AG04450 (cell line): Measurements from ENCODE around the gene ESPNL. TPM values are rescaled to one million over a fixed set of nuclear protein-coding genes. Genes with fewer than 3 reads are reported as not detected.

Source experiments
- CTCF ChIA-PET: fragments of 300-600, 350-600 bp; formaldehyde crosslinking; extraction: SDS; loops from one replicate; lab custom pipeline; 2022; ENCODE audit warnings: antibody characterized with exemption, inconsistent platforms; lab: Charles Lee
- POLR2A ChIA-PET: fragments of 350-600 bp; formaldehyde crosslinking; extraction: SDS; loops from one replicate; lab custom pipeline; 2021; ENCODE audit warnings: antibody characterized with exemption, inconsistent platforms; lab: Yijun Ruan, JAX
- DNase-seq: peaks from one replicate; pipeline ENCODE4 v3.0.0-alpha.2; 2011; ENCODE audit warnings: low read depth, low spot score
- H3K27ac ChIP-seq: one replicate; pipeline ENCODE4 v1.5.1; 2012; ENCODE audit warnings: low read depth, low read length, control low read depth
- H3K27me3 ChIP-seq: one replicate; pipeline ENCODE4 v1.6.0; 2012; ENCODE audit warnings: low read length; ENCODE audit not compliant: control insufficient read depth, insufficient read depth
- H3K4me3 ChIP-seq: 2 replicates; pipeline ENCODE4 v1.5.1; 2011; ENCODE audit warnings: mild to moderate bottlenecking, low read depth, low read length, control low read depth
- H3K9me3 ChIP-seq: 2 replicates; pipeline ENCODE4 v1.5.1; 2012; ENCODE audit warnings: low read length; ENCODE audit not compliant: control insufficient read depth, insufficient read depth
- polyA plus RNA-seq: library from polyadenylated mRNA; depleted of rRNA; stranded (reverse); fragments of >200 nt; gene quantifications from 2 replicates; pipeline ENCODE4 v1.2.3, GENCODE V29; 2011
- TF ChIP-seq, protein P1 (sequence below): IDR thresholded peaks from 2 replicates; pipeline ENCODE4 v1.5.1; 2011; ENCODE audit warnings: low read depth, low read length, control low read depth, inconsistent platforms

The ESPNL gene
- polyA plus RNA-seq, 1 experiment: 1.0 TPM

DNA sequence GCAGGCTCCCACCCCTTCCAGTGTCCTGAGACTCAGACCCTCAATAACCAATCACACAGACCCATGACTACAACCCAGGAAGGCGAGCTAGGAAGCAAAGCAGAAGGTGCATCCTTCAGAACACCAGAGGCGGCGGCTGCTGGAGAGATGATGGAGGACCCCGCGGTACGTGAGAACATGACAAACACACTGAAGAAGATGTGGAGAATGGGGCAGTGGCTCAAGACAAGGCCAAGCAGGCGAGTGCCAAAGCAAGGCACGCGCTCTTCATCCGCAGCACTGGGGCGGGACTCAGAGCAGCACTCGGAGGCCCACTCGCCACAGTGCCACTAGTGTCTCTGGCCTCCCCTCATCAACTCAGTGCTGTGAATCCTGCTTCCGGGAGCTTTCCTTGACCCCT lies 72.3 kb downstream of the ESPNL start:
- POLR2A ChIA-PET: no interaction called here

DNA sequence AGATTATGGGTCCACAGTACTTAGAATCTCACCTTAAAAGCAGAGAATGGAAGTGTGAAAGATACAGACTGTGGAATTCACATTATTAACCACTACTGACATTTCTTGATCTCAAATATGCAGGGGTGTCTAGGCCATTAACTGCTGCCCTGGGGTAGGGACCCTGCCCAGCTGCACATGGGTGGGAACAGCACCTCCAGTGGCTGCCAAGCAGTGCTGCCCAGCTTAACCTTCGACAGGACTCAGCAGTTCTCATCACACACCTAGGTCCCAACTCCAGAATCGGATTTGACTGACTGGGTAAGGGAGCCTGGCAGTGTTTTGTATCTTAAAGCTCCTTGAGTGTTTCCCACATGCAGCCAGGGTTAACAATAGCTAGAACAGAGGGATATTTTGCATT lies 73.6 kb downstream of the ESPNL start:
- Histone ChIP-seq H3K4me3 (no peak overlapping the region), H3K27me3 (no peaks in the 10 kb centered on the region), H3K9me3 (no peaks in the 10 kb centered on the region; the same call in 1 of the 2 replicates), H3K27ac (no peak overlapping the region)
- no peak for DNase-seq
- POLR2A ChIA-PET: no interaction called here
- CTCF ChIA-PET: no interaction called here
- TF ChIP-seq, protein P1, sequence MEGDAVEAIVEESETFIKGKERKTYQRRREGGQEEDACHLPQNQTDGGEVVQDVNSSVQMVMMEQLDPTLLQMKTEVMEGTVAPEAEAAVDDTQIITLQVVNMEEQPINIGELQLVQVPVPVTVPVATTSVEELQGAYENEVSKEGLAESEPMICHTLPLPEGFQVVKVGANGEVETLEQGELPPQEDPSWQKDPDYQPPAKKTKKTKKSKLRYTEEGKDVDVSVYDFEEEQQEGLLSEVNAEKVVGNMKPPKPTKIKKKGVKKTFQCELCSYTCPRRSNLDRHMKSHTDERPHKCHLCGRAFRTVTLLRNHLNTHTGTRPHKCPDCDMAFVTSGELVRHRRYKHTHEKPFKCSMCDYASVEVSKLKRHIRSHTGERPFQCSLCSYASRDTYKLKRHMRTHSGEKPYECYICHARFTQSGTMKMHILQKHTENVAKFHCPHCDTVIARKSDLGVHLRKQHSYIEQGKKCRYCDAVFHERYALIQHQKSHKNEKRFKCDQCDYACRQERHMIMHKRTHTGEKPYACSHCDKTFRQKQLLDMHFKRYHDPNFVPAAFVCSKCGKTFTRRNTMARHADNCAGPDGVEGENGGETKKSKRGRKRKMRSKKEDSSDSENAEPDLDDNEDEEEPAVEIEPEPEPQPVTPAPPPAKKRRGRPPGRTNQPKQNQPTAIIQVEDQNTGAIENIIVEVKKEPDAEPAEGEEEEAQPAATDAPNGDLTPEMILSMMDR: no peak

More for the DNA sequence above, 72.3 kb downstream of the ESPNL start:
- TF ChIP-seq, protein P1: no peak
- CTCF ChIA-PET: no interaction called here
- DNase-seq: no peak
- Histone ChIP-seq H3K27me3 (no peaks in the 10 kb centered on the region), H3K27ac (peak overlapping the region; percentile 70), H3K4me3 (no peak overlapping the region), H3K9me3 (no peaks in the 10 kb centered on the region; the same call in 1 of the 2 replicates)

DNA sequence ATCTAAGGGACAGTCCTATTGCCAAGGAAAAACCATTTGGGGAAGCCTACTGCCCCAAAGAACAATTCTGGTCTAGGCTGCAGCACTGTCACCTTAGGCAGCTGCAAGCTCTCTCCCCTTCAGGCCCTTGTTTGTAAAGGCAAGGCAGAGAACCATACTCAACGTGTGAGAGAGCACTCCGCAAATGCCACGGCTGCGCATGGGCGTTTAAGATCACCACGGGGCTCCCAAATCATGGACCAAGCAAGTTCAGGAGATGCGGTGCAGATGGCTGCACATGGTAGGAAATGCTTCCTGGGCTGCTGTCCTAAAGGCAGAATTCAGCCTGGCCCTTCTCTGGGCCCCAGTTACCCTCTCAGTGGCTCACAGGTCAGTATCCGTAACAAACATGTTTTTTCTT lies 74.2 kb downstream of the ESPNL start:
- ChIA-PET CTCF (no interaction called here), POLR2A (no interaction called here)
- no peak overlapping the region for H3K4me3 ChIP-seq
- TF ChIP-seq, protein P1: no peak
- no peak for DNase-seq
- peak overlapping the region; percentile 21 for H3K27ac ChIP-seq
- no peaks in the 10 kb centered on the region; the same call in 1 of the 2 replicates for H3K9me3 ChIP-seq
- no peaks in the 10 kb centered on the region for H3K27me3 ChIP-seq

DNA sequence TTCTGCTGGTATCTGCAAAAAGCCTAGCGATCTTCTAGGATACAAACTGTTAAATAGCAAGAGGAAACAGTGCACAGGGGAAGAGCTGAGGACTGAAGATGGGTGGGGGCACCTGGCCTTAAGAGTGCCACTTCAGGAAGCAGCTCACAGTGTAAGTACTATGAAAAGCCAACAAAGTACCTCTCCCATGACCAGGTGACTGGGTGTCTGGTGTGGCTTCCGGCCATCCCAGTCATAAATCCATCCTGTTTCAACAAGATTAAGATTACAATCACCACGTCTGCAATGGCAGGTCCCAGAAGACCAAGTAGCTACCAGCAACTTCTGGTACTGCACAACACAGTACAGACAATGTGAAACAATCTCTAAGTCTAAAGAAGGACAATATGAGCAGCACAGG lies 74.6 kb downstream of the ESPNL start:
- POLR2A ChIA-PET: no interaction called here

DNA sequence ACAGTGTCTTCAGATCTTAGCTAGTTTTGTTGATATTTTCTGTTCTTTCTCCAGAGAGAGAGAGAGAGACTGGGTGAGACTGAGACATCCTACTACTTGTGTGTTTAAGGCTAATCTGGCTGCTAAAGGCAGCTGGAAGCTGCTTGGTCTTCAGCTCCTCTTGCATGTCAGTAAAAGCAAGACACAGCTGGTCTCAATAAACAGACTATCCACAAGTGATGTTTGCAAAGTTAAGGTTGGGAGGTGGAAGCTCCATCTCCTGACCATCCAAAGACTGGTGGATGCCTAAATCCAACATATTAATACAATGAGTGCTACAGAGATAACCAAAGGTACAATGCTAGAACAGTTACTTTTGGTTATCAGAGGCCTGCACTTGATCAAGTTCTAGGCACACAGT lies 76.5 kb downstream of the ESPNL start:
- no peak overlapping the region for H3K4me3 ChIP-seq
- no peaks in the 10 kb centered on the region; the same call in 1 of the 2 replicates for H3K9me3 ChIP-seq
- peak overlapping the region; percentile 87 for H3K27ac ChIP-seq
- ChIA-PET CTCF (interaction anchor here (0.9 to 1.5 kb wide), 3 partner anchors 17 to 318 kb away, joined by 3 to 4 read pairs (median 3); no protein-coding TSS in a partner anchor), POLR2A (no interaction called here)
- H3K27me3 ChIP-seq: no peaks in the 10 kb centered on the region
- DNase-seq: peak; percentile 86
- TF ChIP-seq, protein P1: peak; percentile 11; the same call in 1 of the 2 replicates

More for the DNA sequence above, 74.6 kb downstream of the ESPNL start:
- Histone ChIP-seq H3K9me3 (no peaks in the 10 kb centered on the region; the same call in 1 of the 2 replicates), H3K27ac (no peak overlapping the region), H3K27me3 (no peaks in the 10 kb centered on the region), H3K4me3 (no peak overlapping the region)
- no peak for DNase-seq
- TF ChIP-seq, protein P1: no peak
- CTCF ChIA-PET: no interaction called here
